Calu3 (cell line): ENCODE results near the gene S100A2. TPM values are rescaled to one million over a fixed set of nuclear protein-coding genes. Genes with fewer than 3 reads are reported as not detected.

Experiments
- BruUV-seq: library from RNA; stranded (reverse); fragments of 400-500 nt; replicated peaks from 2 replicates; lab custom pipeline; 2021; lab: Mats Ljungman, UMichigan
- CTCF ChIA-PET: fragments of 300-600 bp; sonication (Branson Sonifier 250); formaldehyde crosslinking; loops from one replicate; lab custom pipeline; 2022; ENCODE audit warnings: antibody characterized with exemption; lab: Charles Lee
- DNase-seq: peaks from one replicate; pipeline ENCODE4 v3.0.0; 2022
- H3K27ac Mint-ChIP-seq: one replicate; pipeline ENCODE4 v1.8.0; 2022; ENCODE audit warnings: mixed read lengths; ENCODE audit not compliant: unreplicated experiment
- H3K27me3 Mint-ChIP-seq: one replicate; pipeline ENCODE4 v1.8.0; 2022; ENCODE audit warnings: mixed read lengths; ENCODE audit not compliant: unreplicated experiment
- H3K36me3 Mint-ChIP-seq: one replicate; pipeline ENCODE4 v1.8.0; 2022; ENCODE audit warnings: mild to moderate bottlenecking, moderate library complexity, mixed read lengths; ENCODE audit not compliant: insufficient read depth, unreplicated experiment
- H3K4me1 Mint-ChIP-seq: one replicate; pipeline ENCODE4 v1.8.0; 2022; ENCODE audit warnings: mild to moderate bottlenecking, low read depth, mixed read lengths; ENCODE audit not compliant: unreplicated experiment
- H3K4me3 Mint-ChIP-seq: one replicate; pipeline ENCODE4 v1.8.0; 2022; ENCODE audit warnings: mild to moderate bottlenecking, low read depth, moderate library complexity, mixed read lengths; ENCODE audit not compliant: unreplicated experiment
- H3K9me3 Mint-ChIP-seq: one replicate; pipeline ENCODE4 v1.8.0; 2022; ENCODE audit warnings: low read depth, mixed read lengths; ENCODE audit not compliant: unreplicated experiment
- intact Hi-C: fragments of 100-400 bp; cut with micrococcal nuclease; formaldehyde crosslinking; loops from one replicate; pipeline ENCODE4 v1.10.0; 2022; ENCODE audit not compliant: unreplicated experiment
- total RNA-seq: library from RNA; stranded (reverse); gene quantifications from 2 replicates; pipeline ENCODE4 v1.2.3, GENCODE V29; 2022
- TF ChIP-seq, protein P1 (sequence below): fragments of 200-600 bp; IDR thresholded peaks from one replicate; pipeline ENCODE4 v1.8.0; 2022; ENCODE audit warnings: antibody characterized with exemption; ENCODE audit not compliant: unreplicated experiment

S100A2 gene
- total RNA-seq, 1 experiment from 2014 or later = 11.1 TPM

DNA sequence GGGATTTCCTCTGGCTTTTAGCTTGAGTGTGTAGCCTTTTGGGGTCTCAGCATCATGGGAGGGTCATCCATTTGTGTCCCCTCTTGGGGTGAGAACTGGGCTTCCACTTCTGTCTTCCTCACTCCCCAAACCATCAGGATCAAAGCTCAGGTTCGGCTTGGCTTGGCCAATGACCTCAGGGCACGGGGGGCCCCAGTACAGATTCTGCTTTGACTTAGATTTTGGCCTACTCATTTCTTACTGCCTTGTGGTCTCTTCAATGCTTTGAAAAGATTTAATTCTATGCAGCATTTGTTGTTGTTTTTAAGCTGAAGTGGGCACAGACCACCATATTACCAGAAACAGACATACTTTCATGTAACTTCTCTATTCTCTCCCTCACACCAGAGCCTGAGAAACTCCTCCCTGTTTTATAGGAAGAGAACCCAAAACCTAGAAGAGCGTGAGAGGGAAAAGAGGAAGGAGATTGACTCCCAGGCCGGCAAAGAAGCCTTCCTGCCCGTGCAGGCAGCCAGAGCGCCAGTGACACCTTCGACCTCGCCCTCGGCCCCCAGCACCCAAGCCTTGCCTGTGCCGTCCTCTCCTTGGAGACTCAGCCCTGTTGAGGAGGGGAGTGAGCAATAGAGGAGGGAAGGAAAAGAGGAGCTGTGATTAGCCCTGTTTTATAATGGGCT lies 14.7 kb downstream of the S100A2 start:
- Mint-ChIP-seq H3K4me1 (peaks cover 46% of the 10 kb centered on the region), H3K9me3 (no peaks in the 10 kb centered on the region), H3K36me3 (peaks cover 6% of the 10 kb centered on the region), H3K27me3 (no peaks in the 10 kb centered on the region), H3K4me3 (no peak overlapping the region), H3K27ac (no peak overlapping the region)
- BruUV-seq = no TSS peak
- CTCF ChIA-PET = no interaction called here
- intact Hi-C loops = no loop called here
- DNase-seq = no peak
- TF ChIP-seq, protein P1, sequence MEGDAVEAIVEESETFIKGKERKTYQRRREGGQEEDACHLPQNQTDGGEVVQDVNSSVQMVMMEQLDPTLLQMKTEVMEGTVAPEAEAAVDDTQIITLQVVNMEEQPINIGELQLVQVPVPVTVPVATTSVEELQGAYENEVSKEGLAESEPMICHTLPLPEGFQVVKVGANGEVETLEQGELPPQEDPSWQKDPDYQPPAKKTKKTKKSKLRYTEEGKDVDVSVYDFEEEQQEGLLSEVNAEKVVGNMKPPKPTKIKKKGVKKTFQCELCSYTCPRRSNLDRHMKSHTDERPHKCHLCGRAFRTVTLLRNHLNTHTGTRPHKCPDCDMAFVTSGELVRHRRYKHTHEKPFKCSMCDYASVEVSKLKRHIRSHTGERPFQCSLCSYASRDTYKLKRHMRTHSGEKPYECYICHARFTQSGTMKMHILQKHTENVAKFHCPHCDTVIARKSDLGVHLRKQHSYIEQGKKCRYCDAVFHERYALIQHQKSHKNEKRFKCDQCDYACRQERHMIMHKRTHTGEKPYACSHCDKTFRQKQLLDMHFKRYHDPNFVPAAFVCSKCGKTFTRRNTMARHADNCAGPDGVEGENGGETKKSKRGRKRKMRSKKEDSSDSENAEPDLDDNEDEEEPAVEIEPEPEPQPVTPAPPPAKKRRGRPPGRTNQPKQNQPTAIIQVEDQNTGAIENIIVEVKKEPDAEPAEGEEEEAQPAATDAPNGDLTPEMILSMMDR = no peak

DNA sequence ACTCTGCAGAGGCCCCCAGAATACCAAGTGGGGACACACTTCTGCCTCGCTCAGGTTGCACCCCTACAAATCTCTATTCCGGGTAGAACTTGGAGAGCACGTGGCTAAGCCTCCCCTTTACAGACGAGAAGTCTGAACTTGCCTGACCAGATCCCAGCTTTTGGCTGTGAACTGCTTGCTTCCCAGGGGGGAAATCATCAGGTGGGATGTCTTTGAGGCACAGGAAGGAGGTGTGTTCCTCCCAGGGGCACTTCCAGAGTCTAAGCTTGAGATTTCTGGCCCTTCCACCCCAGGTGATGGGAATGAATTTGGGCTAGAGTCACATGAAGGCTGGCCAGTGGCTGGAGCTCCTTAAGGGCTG lies 15.3 kb downstream of the S100A2 start:
- CTCF ChIA-PET = no interaction called here
- Mint-ChIP-seq H3K9me3 (no peaks in the 10 kb centered on the region), H3K4me1 (peaks cover 52% of the 10 kb centered on the region)

DNA sequence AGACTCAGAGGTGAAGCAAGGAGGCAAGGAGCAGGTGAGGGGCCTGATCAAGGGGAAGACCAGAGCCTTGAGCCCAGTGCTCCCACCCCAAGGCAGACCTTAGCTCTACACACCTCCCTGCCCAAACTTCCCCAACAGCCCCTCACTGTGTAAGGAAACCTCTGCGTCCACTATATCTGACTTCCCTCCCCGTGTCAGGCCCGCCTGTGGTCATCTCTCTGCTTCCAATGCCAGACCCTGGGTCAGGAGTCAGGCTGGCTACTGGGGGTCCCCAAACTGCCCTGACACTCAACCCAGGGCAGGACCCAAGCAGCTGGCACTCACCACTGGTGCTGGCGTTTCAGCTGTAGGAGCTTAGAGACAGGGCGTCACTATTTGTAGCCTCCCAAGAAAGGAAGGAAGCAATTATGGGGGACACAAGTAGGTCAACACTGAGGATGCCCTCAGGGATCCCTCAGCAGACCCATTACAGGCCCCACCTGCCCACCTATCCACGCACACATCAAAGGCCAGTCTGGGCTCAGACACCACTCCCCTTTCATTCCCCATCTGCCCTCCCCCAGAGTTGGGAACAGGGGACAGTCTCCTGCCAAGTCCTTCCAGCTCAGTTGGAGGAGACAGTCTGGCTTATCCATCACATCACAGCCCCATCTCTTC lies 15.8 kb downstream of the S100A2 start:
- no peaks in the 10 kb centered on the region for H3K27me3 Mint-ChIP-seq
- H3K9me3 Mint-ChIP-seq = no peaks in the 10 kb centered on the region
- intact Hi-C loops = no loop called here
- no TSS peak for BruUV-seq
- no peak for DNase-seq
- TF ChIP-seq, protein P1 = no peak
- peak overlapping the region; percentile 23 for H3K27ac Mint-ChIP-seq
- peaks cover 57% of the 10 kb centered on the region for H3K4me1 Mint-ChIP-seq
- CTCF ChIA-PET = no interaction called here
- no peak overlapping the region for H3K4me3 Mint-ChIP-seq
- peaks cover 17% of the 10 kb centered on the region for H3K36me3 Mint-ChIP-seq

More for the DNA sequence above, 15.3 kb downstream of the S100A2 start:
- BruUV-seq = no TSS peak
- peaks cover 12% of the 10 kb centered on the region for H3K36me3 Mint-ChIP-seq
- H3K4me3 Mint-ChIP-seq = no peak overlapping the region
- intact Hi-C loops = no loop called here
- TF ChIP-seq, protein P1 = no peak
- no peak overlapping the region for H3K27ac Mint-ChIP-seq
- DNase-seq = no peak
- no peaks in the 10 kb centered on the region for H3K27me3 Mint-ChIP-seq

DNA sequence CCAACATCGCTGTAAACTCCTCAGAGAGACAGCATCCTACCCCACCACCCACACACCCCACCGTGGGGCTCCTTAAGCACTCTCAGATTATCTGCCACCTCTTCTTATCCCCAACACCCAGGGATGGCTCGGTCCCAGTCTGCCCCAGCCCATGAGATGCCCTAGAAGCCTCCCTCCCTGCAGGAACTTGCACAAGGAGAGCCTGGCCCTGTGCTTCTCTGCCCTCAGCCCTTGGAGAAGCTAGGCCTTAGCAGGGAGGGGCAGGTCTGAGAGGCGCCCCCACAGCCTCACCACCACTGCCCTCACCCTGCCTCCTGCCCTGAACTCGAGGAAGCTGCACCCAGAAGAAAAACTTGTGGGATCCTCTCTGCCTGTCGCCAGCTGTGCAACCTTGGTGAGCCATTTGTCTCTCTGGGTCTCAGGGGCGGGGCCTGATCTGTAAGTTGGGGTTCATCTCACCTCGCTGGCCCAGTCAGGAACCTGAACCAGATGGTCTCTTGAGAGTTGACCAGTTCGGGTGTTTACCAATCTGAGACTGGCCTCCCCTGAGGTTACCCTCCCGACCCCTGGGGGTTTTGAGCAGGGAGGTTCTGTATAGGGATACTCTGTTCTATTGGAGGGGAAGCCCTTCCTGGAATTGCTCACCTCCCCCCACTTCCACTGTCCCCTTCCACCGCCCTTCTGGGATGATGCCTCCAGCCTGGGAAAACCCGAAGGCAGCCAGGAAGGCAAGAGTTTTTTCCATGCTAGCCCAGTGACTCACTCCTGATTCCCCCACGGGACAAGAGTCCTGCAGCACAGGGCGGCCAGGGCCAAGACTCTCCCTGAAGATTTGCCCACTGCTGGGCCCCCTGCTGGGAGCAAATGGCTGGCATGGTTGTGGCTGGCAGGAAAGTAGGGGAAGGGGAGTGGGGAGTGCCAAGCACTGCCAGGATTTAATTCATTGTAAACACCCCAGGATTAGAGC lies 16.6 kb downstream of the S100A2 start, which contains the start of gene S100A3:
TSS of gene S100A3 (minus strand) at position 537 of the 967 bp plus-strand sequence. CDS start 773 bp downstream, outside the sequence.
- H3K27ac Mint-ChIP-seq = peak within 1 kb of the TSS; percentile 23
- TF ChIP-seq, protein P1 = no peak
- BruUV-seq = no TSS peak
- intact Hi-C loops = no loop called here
- H3K9me3 Mint-ChIP-seq = no peaks in the 10 kb centered on the region
- no peaks in the 10 kb centered on the region for H3K27me3 Mint-ChIP-seq
- peaks cover 20% of the 10 kb centered on the region for H3K36me3 Mint-ChIP-seq
- CTCF ChIA-PET = interaction anchor here (0.8 kb wide), 1 partner anchor 17 kb away, joined by 3 read pairs; no protein-coding TSS in a partner anchor
- H3K4me3 Mint-ChIP-seq = no peak within 1 kb of the TSS
- peak; percentile 61 for DNase-seq
- H3K4me1 Mint-ChIP-seq = peaks cover 65% of the 10 kb centered on the region
